Measurements from ENCODE around the gene S100A14. TPM values are rescaled to one million over a fixed set of nuclear protein-coding genes. Genes with fewer than 3 reads are reported as not detected.
"Not testable (repeated sequence)": the region's sequence is repeated elsewhere in the genome, so short reads cannot be mapped to it uniquely, and the experiment has no call there.

S100A14 gene
- total and polyA plus RNA-seq, 2 of the 13 experiments (the other 11 are each of a cell fraction or from before 2014, with no cell fraction given), result 1.4 to 7.7 TPM

DNA sequence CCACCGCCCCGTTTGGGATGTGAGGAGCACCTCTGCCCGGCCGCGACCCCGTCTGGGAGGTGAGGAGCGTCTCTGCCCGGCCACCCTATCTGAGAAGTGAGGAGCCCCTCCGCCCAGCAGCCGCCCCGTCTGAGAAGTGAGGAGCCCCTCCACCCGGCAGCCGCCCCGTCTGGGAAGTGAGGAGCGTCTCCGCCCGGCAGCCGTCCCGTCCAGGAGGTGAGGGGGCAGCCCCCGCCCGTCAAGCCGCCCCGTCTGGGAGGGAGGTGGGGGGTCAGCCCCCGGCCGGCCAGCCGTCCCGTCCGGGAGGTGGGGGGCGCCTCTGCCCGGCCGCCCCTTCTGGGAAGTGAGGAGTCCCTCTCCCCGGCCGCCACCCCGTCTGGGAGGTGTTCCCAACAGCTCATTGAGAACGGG lies 41.0 kb downstream of the S100A14 start:
- DNase-seq (ENCODE audit: low spot score); H3K4me2 ChIP-seq (ENCODE audit: low read depth, low read length); in situ Hi-C loops (cut with HindIII; ENCODE audit: extremely low pct_ligation_motif_present, low pct_unique_long_range_greater_than_20kb); H3K9ac ChIP-seq (ENCODE audit: insufficient read depth, low read depth, low read length); ATAC-seq; H3K27me3 ChIP-seq (ENCODE audit: control insufficient read depth in 1 of 2, insufficient read depth in 2 of 2, low read length in 2 of 2); BruUV-seq (replicated peaks); H3K27ac ChIP-seq (ENCODE audit: extremely low read length, insufficient read depth, low read length); intact Hi-C loops (cut with micrococcal nuclease; ENCODE audit: unreplicated experiment); H3K36me3 ChIP-seq (replicated peaks in 1 of 2; ENCODE audit: control insufficient read depth in 1 of 2, insufficient read depth in 2 of 2, low read length in 2 of 2); H3K79me2 ChIP-seq (ENCODE audit: insufficient read depth, low read length); H3K9me3 ChIP-seq (ENCODE audit: low read length); CTCF ChIA-PET (ENCODE audit: low intra/inter-chr PET ratio, low total read pairs); FAIRE-seq; H2AFZ ChIP-seq (ENCODE audit: low read length); H3K4me3 ChIP-seq (replicated peaks in 1 of 3; ENCODE audit: insufficient read depth in 1 of 3, low read depth in 2 of 3, low read length in 3 of 3); H4K20me1 ChIP-seq (ENCODE audit: insufficient read depth, low read length): not testable (repeated sequence)
- 79% methylated on average over 19 of the region's 35 CpGs for WGBS (ENCODE audit: low lambda C conversion rate)
- POLR2A ChIA-PET, result interaction anchor here (1.2 kb wide), 1 partner anchor 36 kb away, joined by 3 read pairs; no protein-coding TSS in a partner anchor
- H3K4me1 ChIP-seq (ENCODE audit: insufficient read depth, low read length), result peaks cover 17% of the 10 kb centered on the region

- H3K27me3 ChIP-seq (ENCODE audit: control insufficient read depth in 1 of 2, insufficient read depth in 2 of 2, low read length in 2 of 2), result no peaks in the 10 kb centered on the region; a peak in 1 of 5 replicates
- no peaks in the 10 kb centered on the region for H3K36me3 ChIP-seq (replicated peaks in 1 of 2; ENCODE audit: control insufficient read depth in 1 of 2, insufficient read depth in 2 of 2, low read length in 2 of 2)
- H3K9me3 ChIP-seq (ENCODE audit: low read length), result no peaks in the 10 kb centered on the region
- DNase-seq (ENCODE audit: low spot score), result no peak
- FAIRE-seq, result no peak
- no peak overlapping the region for H3K4me3 ChIP-seq (replicated peaks in 1 of 3; ENCODE audit: insufficient read depth in 1 of 3, low read depth in 2 of 3, low read length in 3 of 3)
- ATAC-seq, result no peak
- in situ Hi-C loops (cut with HindIII; ENCODE audit: extremely low pct_ligation_motif_present, low pct_unique_long_range_greater_than_20kb), result loop anchor here (5.0 kb wide), 1 partner anchor 54 kb away; the partner anchor contains the start of genes S100A1 and S100A13
- BruUV-seq (replicated peaks), result no TSS peak
- no peaks in the 10 kb centered on the region for H4K20me1 ChIP-seq (ENCODE audit: insufficient read depth, low read length)
- no peak overlapping the region for H3K9ac ChIP-seq (ENCODE audit: insufficient read depth, low read depth, low read length)
- no peak overlapping the region for H3K27ac ChIP-seq (ENCODE audit: extremely low read length, insufficient read depth, low read length)
- 37% methylated on average over 3 of the region's 3 CpGs for WGBS (ENCODE audit: low lambda C conversion rate)
- H2AFZ ChIP-seq (ENCODE audit: low read length), result no peak overlapping the region
- TF ChIP-seq AHR (CRISPR knock-in tag; IDR thresholded peaks at IDR 0.05) (no peak), XBP1 (CRISPR knock-in tag; IDR thresholded peaks at IDR 0.05) (no peak), SCMH1 (CRISPR knock-in tag; IDR thresholded peaks at IDR 0.05; ENCODE audit: borderline replicate concordance) (no peak), PTBP1 (IDR thresholded peaks at IDR 0.05; ENCODE audit: low read depth, low read length, poor library complexity, severe bottlenecking) (no peak), MAZ (IDR thresholded peaks at IDR 0.05; ENCODE audit: borderline replicate concordance, low read depth, low read length) (no peak), MAZ (CRISPR knock-in tag; IDR thresholded peaks at IDR 0.05; ENCODE audit: low read depth) (no peak), MAFK (conservative IDR thresholded peaks at IDR 0.05 in 1 of 2, IDR thresholded peaks at IDR 0.05 in 1 of 2; ENCODE audit: low read length in 2 of 2) (no peak), ZMYM4 (CRISPR knock-in tag; IDR thresholded peaks at IDR 0.05) (no peak), ZNF292 (CRISPR knock-in tag; IDR thresholded peaks at IDR 0.05; ENCODE audit: borderline replicate concordance, low read depth) (no peak), CHD2 (IDR thresholded peaks at IDR 0.05; ENCODE audit: low read depth, low read length) (no peak), ZNF3 (CRISPR knock-in tag; IDR thresholded peaks at IDR 0.05) (no peak), ZNF7 (CRISPR knock-in tag; IDR thresholded peaks at IDR 0.05) (no peak), KLF6 (CRISPR knock-in tag; IDR thresholded peaks at IDR 0.05) (no peak), HDAC2 (CRISPR knock-in tag; IDR thresholded peaks at IDR 0.05) (no peak)
- TF ChIP-seq, protein P1, sequence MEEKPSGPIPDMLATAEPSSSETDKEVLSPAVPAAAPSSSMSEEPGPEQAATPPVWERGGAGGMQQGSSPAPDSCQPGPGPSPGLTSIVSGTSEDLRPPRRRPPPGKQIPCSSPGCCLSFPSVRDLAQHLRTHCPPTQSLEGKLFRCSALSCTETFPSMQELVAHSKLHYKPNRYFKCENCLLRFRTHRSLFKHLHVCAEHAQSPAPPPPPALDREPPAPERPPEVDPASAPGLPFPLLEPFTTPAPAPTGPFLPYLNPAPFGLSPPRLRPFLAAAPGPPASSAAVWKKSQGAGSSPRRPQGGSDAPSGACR (CRISPR knock-in tag; IDR thresholded peaks at IDR 0.05), result no peak
- TF ChIP-seq, protein P2, sequence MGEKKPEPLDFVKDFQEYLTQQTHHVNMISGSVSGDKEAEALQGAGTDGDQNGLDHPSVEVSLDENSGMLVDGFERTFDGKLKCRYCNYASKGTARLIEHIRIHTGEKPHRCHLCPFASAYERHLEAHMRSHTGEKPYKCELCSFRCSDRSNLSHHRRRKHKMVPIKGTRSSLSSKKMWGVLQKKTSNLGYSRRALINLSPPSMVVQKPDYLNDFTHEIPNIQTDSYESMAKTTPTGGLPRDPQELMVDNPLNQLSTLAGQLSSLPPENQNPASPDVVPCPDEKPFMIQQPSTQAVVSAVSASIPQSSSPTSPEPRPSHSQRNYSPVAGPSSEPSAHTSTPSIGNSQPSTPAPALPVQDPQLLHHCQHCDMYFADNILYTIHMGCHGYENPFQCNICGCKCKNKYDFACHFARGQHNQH (CRISPR knock-in tag; IDR thresholded peaks at IDR 0.05), result no peak
- TF ChIP-seq, protein P3, sequence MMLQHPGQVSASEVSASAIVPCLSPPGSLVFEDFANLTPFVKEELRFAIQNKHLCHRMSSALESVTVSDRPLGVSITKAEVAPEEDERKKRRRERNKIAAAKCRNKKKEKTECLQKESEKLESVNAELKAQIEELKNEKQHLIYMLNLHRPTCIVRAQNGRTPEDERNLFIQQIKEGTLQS (CRISPR knock-in tag; IDR thresholded peaks at IDR 0.05), result no peak
- H3K79me2 ChIP-seq (ENCODE audit: insufficient read depth, low read length), result no peaks in the 10 kb centered on the region
- no peak overlapping the region for H3K4me2 ChIP-seq (ENCODE audit: low read depth, low read length)
- intact Hi-C loops (cut with micrococcal nuclease; ENCODE audit: unreplicated experiment), result no loop called here
- ChIA-PET POLR2A (interaction anchor here (1.2 to 1.7 kb wide), 4 partner anchors 38 to 70 kb away, joined by 3 to 17 read pairs (median 4); partner anchors contain the start of genes S100A1, S100A13 and S100A6), CTCF (ENCODE audit: low intra/inter-chr PET ratio, low total read pairs) (interaction anchor here (1.5 to 2.8 kb wide), 2 partner anchors 54 to 176 kb away, joined by 7 to 18 read pairs; partner anchors contain the start of genes S100A1 and S100A13)
- H3K4me1 ChIP-seq (ENCODE audit: insufficient read depth, low read length), result peaks cover 33% of the 10 kb centered on the region
Measured at GRCh38 chr1:153573351-153573750, 42.8 kb downstream of the S100A14 start.

All from HepG2 (cell line).